RPMI7951 (cell line): ENCODE results near the gene DDX27. TPM values are rescaled to one million over a fixed set of nuclear protein-coding genes. Genes with fewer than 3 reads are reported as not detected.
"Not testable (repeated sequence)": the region's sequence is repeated elsewhere in the genome, so short reads cannot be mapped to it uniquely, and the experiment has no call there.

Experiments
- DNase-seq: peaks from one replicate; pipeline ENCODE4 v3.0.0-alpha.2; 2012; ENCODE audit warnings: low read depth
- total RNA-seq: library from RNA; depleted of rRNA; stranded (reverse); fragments of >200 nt; shearing (Covaris generic); gene quantifications from 2 replicates; pipeline ENCODE4 v1.2.3, GENCODE V29; 2014

DDX27 gene
- total RNA-seq, 1 experiment from 2014 or later: 66.3 TPM

- DNase-seq: no peak
Measured at GRCh38 chr20:49203011-49203410, 16.2 kb upstream of the DDX27 start.

- no peak for DNase-seq
Measured at GRCh38 chr20:49203746-49204145, 15.5 kb upstream of the DDX27 start.

- no peak for DNase-seq
Measured at GRCh38 chr20:49207076-49207475, 12.1 kb upstream of the DDX27 start.

GRCh38 chr20:49210101-49210756, 9.0 kb upstream of the DDX27 start:
- no peak for DNase-seq

GRCh38 chr20:49210757-49211110, 8.5 kb upstream of the DDX27 start:
- DNase-seq: no peak

GRCh38 chr20:49214571-49214970, 4.6 kb upstream of the DDX27 start:
- DNase-seq: no peak

- DNase-seq: no peak
Measured at GRCh38 chr20:49215232-49215631, 4.0 kb upstream of the DDX27 start.

GRCh38 chr20:49216991-49217578, 2.1 kb upstream of the DDX27 start:
- peak; percentile 87 for DNase-seq

- not testable (repeated sequence) for DNase-seq
Measured at GRCh38 chr20:49218739-49219090, 501 bp upstream of the DDX27 start.

GRCh38 chr20:49219924-49220831, 962 bp downstream of the DDX27 start:
- DNase-seq: no peak

- DNase-seq: no peak
Measured at GRCh38 chr20:49225896-49226295, 6.7 kb downstream of the DDX27 start.

- DNase-seq: no peak
Measured at GRCh38 chr20:49228676-49229075, 9.5 kb downstream of the DDX27 start.

GRCh38 chr20:49229381-49229780, 10.2 kb downstream of the DDX27 start:
- no peak for DNase-seq

- peak; percentile 67 for DNase-seq
Measured at GRCh38 chr20:49230021-49230420, 10.8 kb downstream of the DDX27 start.

GRCh38 chr20:49230561-49231133, 11.4 kb downstream of the DDX27 start:
- peak; percentile 99 for DNase-seq

- DNase-seq: no peak
Measured at GRCh38 chr20:49231471-49231870, 12.3 kb downstream of the DDX27 start.

GRCh38 chr20:49233226-49233625, 14.0 kb downstream of the DDX27 start:
- no peak for DNase-seq

GRCh38 chr20:49234831-49235230, 15.6 kb downstream of the DDX27 start:
- no peak for DNase-seq

- DNase-seq: no peak
Measured at GRCh38 chr20:49236301-49236700, 17.1 kb downstream of the DDX27 start.

- no peak for DNase-seq
Measured at GRCh38 chr20:49237531-49237930, 18.3 kb downstream of the DDX27 start.

- peak; percentile 60 for DNase-seq
Measured at GRCh38 chr20:49245921-49246740, 26.9 kb downstream of the DDX27 start.
